ENCODE measurements around the gene ARHGAP26.

The ARHGAP26 gene

DNA sequence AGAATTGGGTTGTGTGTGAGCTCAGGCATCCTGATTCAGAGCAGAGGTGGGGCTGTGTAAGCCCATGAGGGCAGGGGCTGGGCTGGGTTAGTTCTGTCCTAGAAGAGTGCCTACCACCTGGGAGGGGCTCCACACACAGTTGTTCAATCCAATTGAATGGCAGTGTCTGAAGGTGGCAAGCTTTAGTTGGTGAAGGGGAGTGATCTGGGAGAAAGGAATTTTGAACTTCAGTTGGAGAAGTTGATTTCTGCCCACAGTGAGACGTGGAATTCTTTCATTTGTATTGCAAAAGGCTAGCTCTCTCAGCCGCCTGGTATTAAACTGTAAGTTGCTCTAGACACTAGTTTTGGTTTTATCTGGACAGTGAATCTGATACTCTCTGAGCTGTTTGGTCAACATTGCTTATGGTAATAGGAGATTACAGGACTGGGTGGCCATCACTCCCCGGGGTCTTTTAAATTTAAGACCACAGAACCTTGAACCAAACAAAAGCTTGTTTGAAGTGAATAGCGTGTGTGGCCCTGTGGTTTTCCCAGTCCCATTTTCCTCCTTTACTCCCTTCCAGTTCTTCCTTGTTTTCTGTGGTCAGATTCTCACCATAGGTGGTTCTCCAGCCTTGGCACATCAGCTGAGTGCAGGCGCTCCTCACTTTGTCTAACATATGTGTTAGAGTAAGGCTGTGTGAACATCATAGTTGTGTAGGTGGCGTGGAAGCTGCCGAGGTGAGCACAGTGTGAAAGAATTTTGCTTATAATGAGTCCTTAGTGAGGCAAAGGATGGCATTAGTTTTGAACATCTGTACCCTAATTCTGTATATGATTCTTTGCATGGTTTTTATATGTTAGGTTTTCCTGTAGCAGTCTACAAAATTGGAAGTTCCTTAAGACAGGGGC is 78.0 kb downstream of the ARHGAP26 start:
- no peak for TF ChIP-seq FOXP2 (optimal IDR thresholded peaks at IDR 0.05; ENCODE audit: borderline replicate concordance, extremely low read depth, extremely low read length, insufficient read depth)
- TF ChIP-seq, protein P1, sequence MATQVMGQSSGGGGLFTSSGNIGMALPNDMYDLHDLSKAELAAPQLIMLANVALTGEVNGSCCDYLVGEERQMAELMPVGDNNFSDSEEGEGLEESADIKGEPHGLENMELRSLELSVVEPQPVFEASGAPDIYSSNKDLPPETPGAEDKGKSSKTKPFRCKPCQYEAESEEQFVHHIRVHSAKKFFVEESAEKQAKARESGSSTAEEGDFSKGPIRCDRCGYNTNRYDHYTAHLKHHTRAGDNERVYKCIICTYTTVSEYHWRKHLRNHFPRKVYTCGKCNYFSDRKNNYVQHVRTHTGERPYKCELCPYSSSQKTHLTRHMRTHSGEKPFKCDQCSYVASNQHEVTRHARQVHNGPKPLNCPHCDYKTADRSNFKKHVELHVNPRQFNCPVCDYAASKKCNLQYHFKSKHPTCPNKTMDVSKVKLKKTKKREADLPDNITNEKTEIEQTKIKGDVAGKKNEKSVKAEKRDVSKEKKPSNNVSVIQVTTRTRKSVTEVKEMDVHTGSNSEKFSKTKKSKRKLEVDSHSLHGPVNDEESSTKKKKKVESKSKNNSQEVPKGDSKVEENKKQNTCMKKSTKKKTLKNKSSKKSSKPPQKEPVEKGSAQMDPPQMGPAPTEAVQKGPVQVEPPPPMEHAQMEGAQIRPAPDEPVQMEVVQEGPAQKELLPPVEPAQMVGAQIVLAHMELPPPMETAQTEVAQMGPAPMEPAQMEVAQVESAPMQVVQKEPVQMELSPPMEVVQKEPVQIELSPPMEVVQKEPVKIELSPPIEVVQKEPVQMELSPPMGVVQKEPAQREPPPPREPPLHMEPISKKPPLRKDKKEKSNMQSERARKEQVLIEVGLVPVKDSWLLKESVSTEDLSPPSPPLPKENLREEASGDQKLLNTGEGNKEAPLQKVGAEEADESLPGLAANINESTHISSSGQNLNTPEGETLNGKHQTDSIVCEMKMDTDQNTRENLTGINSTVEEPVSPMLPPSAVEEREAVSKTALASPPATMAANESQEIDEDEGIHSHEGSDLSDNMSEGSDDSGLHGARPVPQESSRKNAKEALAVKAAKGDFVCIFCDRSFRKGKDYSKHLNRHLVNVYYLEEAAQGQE (IDR thresholded peaks at IDR 0.05; ENCODE audit: insufficient read depth in 1 of 2, low read depth in 2 of 2, low read length in 2 of 2) = no peak
- TF ChIP-seq SIN3A (IDR thresholded peaks at IDR 0.05; ENCODE audit: borderline replicate concordance, insufficient read depth, low read length) = no peak
- no peak for TF ChIP-seq TAF1 (IDR thresholded peaks at IDR 0.05; ENCODE audit: borderline replicate concordance, insufficient read depth, low read length)
- TF ChIP-seq POLR2AphosphoS5 (IDR thresholded peaks at IDR 0.05; ENCODE audit: low read depth, low read length) = no peak

DNA sequence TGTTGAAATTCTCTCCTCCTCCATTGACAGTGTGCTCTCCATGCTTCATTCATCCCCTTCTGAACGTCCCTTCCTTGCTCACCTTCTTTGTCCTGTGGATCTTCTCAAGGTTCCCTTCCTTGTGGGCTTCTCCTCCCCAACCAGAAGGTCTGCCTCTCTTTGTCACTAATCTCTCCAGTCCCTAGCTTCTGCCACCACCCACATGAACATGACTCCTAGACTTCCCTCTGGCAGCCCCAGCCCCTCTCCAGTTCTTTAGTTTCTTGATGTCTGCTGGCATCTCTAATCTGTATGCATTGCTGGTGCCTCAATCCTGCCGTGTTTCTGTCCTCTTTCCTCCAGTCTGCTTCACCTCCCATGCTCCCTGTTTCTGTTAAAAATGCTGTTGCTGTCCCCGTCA is 79.3 kb downstream of the ARHGAP26 start:
- TF ChIP-seq, protein P1 (IDR thresholded peaks at IDR 0.05; ENCODE audit: insufficient read depth in 1 of 2, low read depth in 2 of 2, low read length in 2 of 2) = no peak
- TF ChIP-seq TAF1 (IDR thresholded peaks at IDR 0.05; ENCODE audit: borderline replicate concordance, insufficient read depth, low read length) = no peak
- no peak for TF ChIP-seq FOXP2 (optimal IDR thresholded peaks at IDR 0.05; ENCODE audit: borderline replicate concordance, extremely low read depth, extremely low read length, insufficient read depth)
- no peak for TF ChIP-seq SIN3A (IDR thresholded peaks at IDR 0.05; ENCODE audit: borderline replicate concordance, insufficient read depth, low read length)
- TF ChIP-seq POLR2AphosphoS5 (IDR thresholded peaks at IDR 0.05; ENCODE audit: low read depth, low read length) = no peak

DNA sequence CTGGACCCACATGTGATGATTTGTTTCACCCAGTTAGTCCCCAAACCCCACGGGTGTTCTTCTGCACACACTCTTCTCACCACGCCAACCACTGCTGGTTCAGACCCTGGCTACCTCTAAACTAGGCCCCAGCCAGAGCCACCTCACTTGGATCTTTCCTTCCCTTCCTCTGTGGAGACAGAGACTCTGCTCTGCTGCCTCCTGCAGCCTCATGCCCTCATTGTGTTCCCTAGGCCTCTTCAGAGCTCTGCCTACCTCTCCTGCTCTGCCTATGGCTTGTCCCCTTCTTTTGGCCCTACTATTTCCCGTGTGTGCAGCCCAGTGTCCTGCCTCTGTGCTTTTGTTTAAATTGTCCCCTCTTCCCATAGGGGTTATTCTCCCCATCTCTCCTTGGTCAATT is 79.7 kb downstream of the ARHGAP26 start:
- TF ChIP-seq TAF1 (IDR thresholded peaks at IDR 0.05; ENCODE audit: borderline replicate concordance, insufficient read depth, low read length) (no peak), POLR2AphosphoS5 (IDR thresholded peaks at IDR 0.05; ENCODE audit: low read depth, low read length) (no peak), SIN3A (IDR thresholded peaks at IDR 0.05; ENCODE audit: borderline replicate concordance, insufficient read depth, low read length) (no peak), FOXP2 (optimal IDR thresholded peaks at IDR 0.05; ENCODE audit: borderline replicate concordance, extremely low read depth, extremely low read length, insufficient read depth) (no peak)
- TF ChIP-seq, protein P1 (IDR thresholded peaks at IDR 0.05; ENCODE audit: insufficient read depth in 1 of 2, low read depth in 2 of 2, low read length in 2 of 2) = no peak

DNA sequence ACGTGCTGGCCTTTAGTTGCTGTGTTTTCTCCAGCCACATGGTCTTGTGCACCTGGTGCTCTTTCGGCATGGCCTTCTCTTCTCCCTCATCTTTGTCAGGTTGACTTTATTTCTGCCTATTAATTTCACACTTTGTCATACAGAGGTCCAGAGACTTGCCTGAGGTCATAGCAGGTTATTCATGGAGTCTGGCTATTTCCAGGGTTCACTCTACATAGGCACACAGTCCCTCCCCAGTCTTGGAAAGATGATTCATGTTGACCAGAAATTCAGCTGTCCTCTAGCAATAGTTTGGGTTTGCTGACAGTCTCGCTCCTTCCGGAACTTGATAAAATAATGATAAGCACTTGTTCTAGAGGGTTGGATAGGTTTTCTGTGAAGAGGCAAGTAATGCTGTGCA is 81.6 kb downstream of the ARHGAP26 start:
- TF ChIP-seq, protein P1 (IDR thresholded peaks at IDR 0.05; ENCODE audit: insufficient read depth in 1 of 2, low read depth in 2 of 2, low read length in 2 of 2) = no peak
- no peak for TF ChIP-seq POLR2AphosphoS5 (IDR thresholded peaks at IDR 0.05; ENCODE audit: low read depth, low read length)
- TF ChIP-seq SIN3A (IDR thresholded peaks at IDR 0.05; ENCODE audit: borderline replicate concordance, insufficient read depth, low read length) = no peak
- TF ChIP-seq FOXP2 (optimal IDR thresholded peaks at IDR 0.05; ENCODE audit: borderline replicate concordance, extremely low read depth, extremely low read length, insufficient read depth) = no peak

All from PFSK-1 (cell line).